GM12878 (cell line): ENCODE measurements around the gene INO80E. TPM values are rescaled to one million over a fixed set of nuclear protein-coding genes. Genes with fewer than 3 reads are reported as not detected.

Experiments
- ATAC-seq: fragments of 200-7000 bp; cut with Tn5 transposase; 3 replicates; pipeline ENCODE4 v1.9.1; 2020; ENCODE audit warnings: mild to moderate bottlenecking, moderate library complexity
- BruUV-seq: library from RNA; stranded (reverse); fragments of 400-500 nt; replicated peaks from 2 replicates; lab custom pipeline; 2021; lab: Mats Ljungman, UMichigan
- CTCF ChIA-PET: fragments of 300-600 bp; sonication (Branson Sonifier 250); formaldehyde crosslinking; extraction: SDS; loops from one replicate; lab custom pipeline; 2021; ENCODE audit warnings: inconsistent platforms; lab: Yijun Ruan, JAX
- POLR2A ChIA-PET: fragments of 350-600 bp; formaldehyde crosslinking; extraction: SDS; loops from one replicate; lab custom pipeline; 2021; ENCODE audit warnings: inconsistent platforms; lab: Charles Lee
- RAD21 ChIA-PET: fragments of 300-600 bp; sonication (Branson Sonifier 250); formaldehyde crosslinking; loops from one replicate; lab custom pipeline; 2023; ENCODE audit warnings: antibody characterized with exemption; ENCODE audit not compliant: unreplicated experiment; lab: Charles Lee
- SMC1A ChIA-PET: fragments of 300-600 bp; sonication (Branson Sonifier 250); formaldehyde crosslinking; loops from one replicate; lab custom pipeline; 2023; ENCODE audit not compliant: unreplicated experiment, uncharacterized antibody; lab: Charles Lee
- DNase-seq: peaks from one replicate; pipeline ENCODE4 v3.0.0-alpha.2; 2011; ENCODE audit warnings: low read depth, low spot score
- FAIRE-seq: peaks from 3 replicates; lab custom pipeline; 2011; peaks lifted over from hg19 to GRCh38; lab: Jason Lieb, UNC
- H2AFZ ChIP-seq: 2 replicates; pipeline ENCODE4 v1.6.0; 2011; ENCODE audit warnings: low read depth, low read length, control low read depth; ENCODE audit not compliant: control insufficient read depth
- H3K27ac ChIP-seq: 2 replicates; pipeline ENCODE4 v1.5.1; 2011; ENCODE audit warnings: control low read depth; ENCODE audit not compliant: control insufficient read depth, insufficient read depth
- H3K27me3 ChIP-seq, 2 experiments: replicated peaks in 1 of 2; 2 replicates each; pipeline versions ENCODE4 v1.6.0 to v1.6.1; 2011; ENCODE audit warnings: low read length in 1 of 2; ENCODE audit not compliant: control insufficient read depth in 2 of 2, insufficient read depth in 2 of 2
- H3K36me3 ChIP-seq, 2 experiments: 2 replicates each; pipeline ENCODE4 v1.5.1; 2011; ENCODE audit warnings: low read length in 1 of 2; ENCODE audit not compliant: control insufficient read depth in 2 of 2, insufficient read depth in 2 of 2
- H3K4me1 ChIP-seq: 2 replicates; pipeline ENCODE4 v1.6.1; 2011; ENCODE audit warnings: mild to moderate bottlenecking, low read length, moderate library complexity, mixed read lengths; ENCODE audit not compliant: control insufficient read depth, insufficient read depth
- H3K4me2 ChIP-seq: 2 replicates; pipeline ENCODE4 v1.6.0; 2011; ENCODE audit warnings: control low read depth; ENCODE audit not compliant: control insufficient read depth, insufficient read depth
- H3K4me3 ChIP-seq: fragments of 200-600 bp; sonication (generic); 2 replicates; pipeline ENCODE4 v1.5.1; 2016
- H3K79me2 ChIP-seq: 2 replicates; pipeline ENCODE4 v1.6.0; 2011; ENCODE audit warnings: low read length; ENCODE audit not compliant: control insufficient read depth, insufficient read depth
- H3K9ac ChIP-seq: 2 replicates; pipeline ENCODE4 v1.8.0; 2011; ENCODE audit warnings: low read length, control low read depth, mixed read lengths; ENCODE audit not compliant: control insufficient read depth, insufficient read depth
- H3K9me3 ChIP-seq: replicated peaks from 3 replicates; pipeline ENCODE4 v1.5.1; 2011; ENCODE audit warnings: mild to moderate bottlenecking, low read length; ENCODE audit not compliant: control insufficient read depth, insufficient read depth
- H4K20me1 ChIP-seq: 2 replicates; pipeline ENCODE4 v1.6.0; 2011; ENCODE audit not compliant: control insufficient read depth, insufficient read depth
- BHLHE40 ChIP-seq, 2 experiments: fragments of 450-650 bp in 1 of 2; IDR thresholded peaks; 2 replicates each; pipeline ENCODE4 v1.6.1; 2011 to 2017; ENCODE audit warnings: low read depth in 2 of 2, borderline replicate concordance in 1 of 2, improper control_type of control experiment in 1 of 2, low read length in 1 of 2, mild to moderate bottlenecking in 1 of 2
- ELK1 ChIP-seq: IDR thresholded peaks from 2 replicates; pipeline ENCODE4 v1.6.1; 2012; ENCODE audit warnings: low read depth, low read length, improper control_type of control experiment
- FOS ChIP-seq: IDR thresholded peaks from 3 replicates; pipeline ENCODE4 v1.6.1; 2011; ENCODE audit warnings: borderline replicate concordance; ENCODE audit not compliant: insufficient read length; ENCODE audit errors: extremely low read depth
- FOXK2 ChIP-seq: fragments of 450-650 bp; IDR thresholded peaks from 2 replicates; pipeline ENCODE4 v1.6.1; 2017; ENCODE audit warnings: mild to moderate bottlenecking, moderate library complexity
- PAX5 ChIP-seq: IDR thresholded peaks from 2 replicates; pipeline ENCODE4 v1.6.1; 2011; ENCODE audit warnings: low read depth, low read length, borderline replicate concordance
- POLR2AphosphoS2 ChIP-seq: IDR thresholded peaks from 2 replicates; pipeline ENCODE4 v1.6.1; 2011; ENCODE audit warnings: low read depth, mild to moderate bottlenecking, low read length, improper control_type of control experiment, moderate library complexity
- WGBS: methylation state at CpG from one replicate; pipeline ENCODE4 v1.1.6; 2016; ENCODE audit warnings: low lambda C conversion rate; ENCODE audit not compliant: insufficient replicate concordance, insufficient coverage; ENCODE audit errors: missing lambda C conversion rate; 5-methylcytosine and 5-hydroxymethylcytosine counted together
- in situ Hi-C: fragments of 300-500 bp; cut with MboI; formaldehyde crosslinking; loops from 9 replicates; pipeline ENCODE4 v1.14.3; 2018; ENCODE audit warnings: mixed read lengths
- intact Hi-C: fragments of 100-400 bp; cut with micrococcal nuclease; formaldehyde crosslinking; loops from one replicate; pipeline ENCODE4 v1.14.2; 2022; ENCODE audit not compliant: unreplicated experiment
- polyA plus RNA-seq, 11 experiments: library from polyadenylated mRNA; depleted of rRNA in 4 of 11; unstranded in 6 of 11; stranded (reverse) in 5 of 11; fragments of >200 nt; fragmentation: Nextera tagmentation in 4 of 11; fragmentation: Illumina TruSeq in 1 of 11; extraction: Ambion mirVana in 4 of 11; extraction: Trizol in 1 of 11; gene quantifications; 1 replicate in 1 of 11; 2 replicates in 10 of 11; pipeline versions ENCODE4 v1.2.1 to v1.2.3, GENCODE V29; 2011 to 2016; ENCODE audit warnings: inconsistent platforms in 2 of 11, missing spikeins in 2 of 11, low read depth in 1 of 11
- total RNA-seq, 4 experiments: library from RNA; depleted of rRNA in 3 of 4; stranded (reverse); fragments of >200 nt in 3 of 4; fragmentation: Illumina TruSeq in 1 of 4; extraction: Trizol in 1 of 4; gene quantifications; 2 replicates each; pipeline versions ENCODE4 v1.2.1 to v1.2.3, GENCODE V29; 2013 to 2021

Gene INO80E
- total and polyA plus RNA-seq, 10 of the 15 experiments (the other 5 are each of a cell fraction or from before 2014, with no cell fraction given), result 0.39 to 74.0 (median 33.0) TPM

GRCh38 chr16:30003670-30004423 is 7.8 kb downstream of the INO80E start:
- BruUV-seq, result no TSS peak

More at GRCh38 chr16:30003670-30004423, 7.8 kb downstream of the INO80E start:
- intact Hi-C loops (no loop called here), in situ Hi-C loops (loop anchor here (25.0 kb wide), 1 partner anchor 892 kb away; no protein-coding TSS in a partner anchor)
- SMC1A ChIA-PET, result no interaction called here
- POLR2A ChIA-PET, result no interaction called here
- H4K20me1 ChIP-seq, result no peaks in the 10 kb centered on the region
- H3K4me2 ChIP-seq, result no peak overlapping the region
- no peaks in the 10 kb centered on the region for H3K27me3 ChIP-seq
- TF ChIP-seq PAX5, result no peak
- peak in 1 of 2 experiments; percentile 20; a peak in 1 of 4 replicates for TF ChIP-seq BHLHE40 (IDR thresholded peaks at IDR 0.05; ENCODE audit: borderline replicate concordance in 1 of 2, low read depth in 2 of 2, low read length in 1 of 2)
- no peak for TF ChIP-seq POLR2AphosphoS2
- TF ChIP-seq FOS, result no peak
- no peak for TF ChIP-seq FOXK2
- no peak for TF ChIP-seq ELK1
- RAD21 ChIA-PET, result no interaction called here
- no peak overlapping the region for H3K4me3 ChIP-seq
- H2AFZ ChIP-seq, result no peak overlapping the region
- no peak for DNase-seq
- whole genome bisulfite sequencing, result 81% methylated on average over 17 of the region's 17 CpGs
- no peak for ATAC-seq
- H3K79me2 ChIP-seq, result no peaks in the 10 kb centered on the region
- peaks cover 0 to 6% of the 10 kb centered on the region in 2 experiments; a peak in 3 of 4 replicates for H3K36me3 ChIP-seq
- no peak overlapping the region for H3K9ac ChIP-seq
- H3K9me3 ChIP-seq, result no peaks in the 10 kb centered on the region
- FAIRE-seq, result no peak
- CTCF ChIA-PET, result interaction anchor here (1.1 to 1.4 kb wide), 4 partner anchors 19 to 392 kb away, joined by 3 to 4 read pairs (median 3); partner anchors contain the start of gene C16orf92
- no peak overlapping the region for H3K27ac ChIP-seq
- H3K4me1 ChIP-seq, result no peaks in the 10 kb centered on the region
